HG03571 (cell line): ENCODE data around the gene MMP13.
A peak's percentile ranks its signal among the peaks of the same experiment; 100 is the strongest.
"Not testable (repeated sequence)": the region's sequence is repeated elsewhere in the genome, so short reads cannot be mapped to it uniquely, and the experiment has no call there.

ENCODE experiments used
- ATAC-seq: cut with Tn5 transposase; IDR thresholded peaks from one replicate; pipeline ENCODE4 v1.9.1; 2021; ENCODE audit not compliant: unreplicated experiment

Gene MMP13

GRCh38 chr11:102955624-102956023 is at the start of gene MMP13:
TSS of gene MMP13 (minus strand) at chr11:102955732. CDS start at chr11:102955705, 27 bp downstream.
- ATAC-seq = no peak

- ATAC-seq = not testable (repeated sequence)
Observed at GRCh38 chr11:103004234-103004633, 48.7 kb upstream of the MMP13 start.

DNA sequence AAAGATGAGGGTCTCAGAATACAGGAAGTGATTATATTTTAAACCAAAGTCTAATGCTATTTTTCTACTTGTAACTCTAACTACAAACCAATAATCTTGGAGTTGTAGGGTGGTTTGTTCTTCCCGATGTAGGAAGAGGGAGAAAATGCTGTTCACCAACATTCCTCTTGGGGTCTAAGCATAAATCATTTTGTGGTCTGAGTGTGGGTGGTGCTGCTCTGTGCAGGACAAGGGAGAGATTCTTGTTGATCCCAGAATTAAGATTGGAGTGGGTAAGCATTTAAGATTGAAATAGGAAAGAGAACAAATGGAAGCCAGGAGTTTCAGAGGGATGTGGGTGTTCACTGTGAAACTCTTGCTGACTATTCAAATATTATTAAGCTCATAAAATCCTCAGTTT is 38.6 kb upstream of the MMP13 start:
- ATAC-seq = no peak

- no peak for ATAC-seq
Observed at GRCh38 chr11:102991776-102992175, 36.2 kb upstream of the MMP13 start.

DNA sequence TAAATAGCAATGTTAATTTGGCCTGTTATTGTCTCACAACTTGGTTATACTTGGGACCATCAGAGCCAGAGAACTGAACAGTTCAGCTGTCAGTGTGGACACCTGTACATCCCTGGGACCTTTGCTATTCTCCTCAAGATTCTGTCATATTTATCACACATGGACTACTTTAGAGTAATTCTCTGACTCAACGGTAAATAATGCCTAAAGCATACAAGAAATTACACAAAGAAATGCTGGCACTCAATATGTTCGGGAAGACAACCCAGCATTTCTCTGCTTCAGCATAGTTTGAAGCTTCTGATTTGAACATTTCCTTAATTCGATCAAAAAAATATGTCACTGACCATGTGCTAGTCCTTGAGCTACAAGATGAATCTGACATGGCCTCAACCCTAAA is 34.6 kb upstream of the MMP13 start:
- no peak for ATAC-seq

DNA sequence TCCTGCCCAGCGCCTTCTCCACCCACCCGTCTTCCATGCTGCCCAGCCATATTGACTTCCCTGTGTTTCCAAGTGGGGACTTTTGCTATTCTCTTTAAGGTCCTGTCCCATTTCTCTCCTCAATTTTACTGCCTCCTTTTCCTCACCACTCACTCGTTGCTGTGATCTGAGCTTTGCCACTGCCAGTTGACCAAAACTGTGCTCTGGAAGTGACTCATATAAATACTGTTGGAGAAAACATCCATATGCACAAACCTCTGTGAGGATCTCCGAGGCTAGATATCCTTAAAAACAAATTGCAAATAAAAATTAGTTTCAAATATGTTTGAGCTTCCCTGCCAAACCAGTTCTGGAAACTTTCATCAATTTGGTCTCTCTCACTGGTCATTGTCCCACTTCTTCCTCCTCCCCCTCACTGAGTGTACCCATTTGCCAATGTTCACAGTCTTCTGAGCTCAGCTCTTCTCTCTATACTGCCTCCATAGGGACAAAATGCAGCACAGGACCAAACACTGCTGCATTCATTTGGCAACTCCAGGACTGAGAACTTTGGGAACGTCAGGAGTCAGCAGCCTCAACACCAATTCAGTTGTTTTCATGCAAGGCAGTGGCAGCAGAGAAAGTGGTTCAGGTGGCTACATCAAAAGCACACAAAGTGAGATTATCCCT is 34.0 kb upstream of the MMP13 start:
- ATAC-seq = no peak

GRCh38 chr11:102986815-102987214 is 31.3 kb upstream of the MMP13 start:
- no peak for ATAC-seq

GRCh38 chr11:102985850-102986249 is 30.3 kb upstream of the MMP13 start:
- no peak for ATAC-seq

- no peak for ATAC-seq
Observed at GRCh38 chr11:102983486-102983885, 28.0 kb upstream of the MMP13 start.

GRCh38 chr11:102981324-102981910 is 25.9 kb upstream of the MMP13 start:
- no peak for ATAC-seq

DNA sequence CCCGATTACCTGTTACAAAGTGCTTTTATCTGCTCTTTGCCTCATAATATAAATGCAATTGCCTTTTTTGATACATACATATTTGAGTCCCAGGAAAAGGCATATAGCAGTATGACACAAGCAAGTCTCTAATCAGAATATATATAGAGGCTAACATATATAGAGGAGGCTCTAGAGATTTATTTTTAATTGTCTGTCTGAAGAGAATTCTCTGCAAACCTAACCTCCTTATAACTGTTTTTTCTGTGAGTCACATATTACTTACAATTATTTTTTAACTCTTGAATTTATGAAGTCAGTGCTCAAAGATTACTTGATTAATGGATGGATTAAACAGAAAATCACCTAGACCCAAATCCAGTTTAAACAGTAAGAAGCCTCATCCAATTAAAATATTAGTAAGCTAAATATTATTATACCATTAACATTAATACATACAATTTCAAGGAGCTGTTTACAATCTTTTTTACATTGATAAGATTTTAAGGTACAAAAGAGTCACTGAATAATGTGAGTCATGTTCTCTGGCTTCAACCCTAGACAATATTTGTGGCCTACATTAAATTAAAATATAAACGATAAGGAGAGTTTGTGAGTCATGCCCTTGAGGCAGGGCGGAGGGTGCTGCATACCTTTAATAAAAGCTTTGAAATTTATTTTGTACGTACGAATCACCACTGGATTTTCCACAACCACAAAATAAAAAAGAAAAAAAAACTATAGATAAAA is 19.2 kb upstream of the MMP13 start:
- ATAC-seq = no peak

- ATAC-seq = not testable (repeated sequence)
Observed at GRCh38 chr11:102973698-102974097, 18.2 kb upstream of the MMP13 start.

GRCh38 chr11:102972853-102973252 is 17.3 kb upstream of the MMP13 start:
- ATAC-seq = no peak

DNA sequence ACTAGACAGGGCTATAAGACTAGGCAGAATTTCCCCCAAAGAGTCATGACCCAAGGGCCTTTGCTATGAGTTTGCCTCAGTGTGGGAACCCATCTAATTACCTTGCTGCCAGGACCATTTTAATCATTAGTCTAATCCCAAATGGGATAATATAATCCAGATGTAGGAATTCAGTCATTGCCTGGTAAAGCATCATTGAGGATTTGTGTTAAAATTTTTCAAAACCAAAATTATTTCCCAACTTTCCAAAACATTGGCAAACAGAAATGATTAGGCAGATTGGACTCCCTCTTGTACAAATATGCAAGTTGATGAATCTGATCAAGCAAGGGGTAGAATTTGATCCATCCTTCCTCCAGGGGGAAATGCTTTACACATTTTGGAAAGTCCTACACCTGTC is 16.2 kb upstream of the MMP13 start:
- no peak for ATAC-seq

- no peak for ATAC-seq
Observed at GRCh38 chr11:102967497-102967896, 12.0 kb upstream of the MMP13 start.

DNA sequence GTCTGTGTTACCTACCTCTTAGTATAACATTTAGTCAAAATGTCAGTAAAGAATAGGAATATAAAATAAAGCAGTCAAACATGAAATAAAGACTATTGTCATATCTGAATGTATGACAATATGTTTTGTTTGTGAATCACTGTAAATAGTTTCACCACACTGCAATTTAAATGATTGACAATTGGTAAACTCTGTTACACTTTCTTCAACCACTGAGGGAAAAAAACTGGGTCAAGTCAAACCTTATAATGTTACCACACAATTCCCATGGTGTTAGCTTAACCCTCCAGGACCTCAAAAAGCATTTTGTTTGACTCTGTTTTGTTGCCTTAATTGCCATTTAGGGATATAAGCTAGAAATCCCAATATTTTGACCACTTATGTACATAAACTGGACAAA is 10.5 kb upstream of the MMP13 start:
- ATAC-seq = no peak

- ATAC-seq = no peak
Observed at GRCh38 chr11:102964867-102965266, 9.3 kb upstream of the MMP13 start.

GRCh38 chr11:102957953-102958352 is 2.4 kb upstream of the MMP13 start:
- ATAC-seq = no peak

DNA sequence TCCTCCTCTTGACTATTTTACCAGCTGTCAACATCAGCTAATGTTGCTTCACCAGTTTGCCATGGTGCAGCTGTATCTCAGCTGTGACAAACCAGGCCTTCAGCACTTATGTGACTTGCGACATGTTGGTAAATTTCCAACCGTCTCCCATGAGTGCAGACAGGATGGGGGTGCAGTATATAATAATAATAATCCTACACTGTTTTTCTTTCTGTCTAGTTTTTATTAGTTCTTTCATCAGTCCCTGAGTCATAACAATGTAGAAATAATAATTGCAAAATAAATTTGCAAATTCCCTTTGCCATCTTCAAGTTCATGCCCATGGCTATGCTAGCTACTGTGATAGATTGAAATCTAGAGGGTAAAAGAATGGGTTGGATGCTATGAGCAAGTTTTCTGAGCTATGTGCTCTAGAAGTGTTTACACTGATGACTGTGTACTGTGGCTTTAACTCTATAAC is 4.9 kb downstream of the MMP13 start:
- ATAC-seq = no peak

DNA sequence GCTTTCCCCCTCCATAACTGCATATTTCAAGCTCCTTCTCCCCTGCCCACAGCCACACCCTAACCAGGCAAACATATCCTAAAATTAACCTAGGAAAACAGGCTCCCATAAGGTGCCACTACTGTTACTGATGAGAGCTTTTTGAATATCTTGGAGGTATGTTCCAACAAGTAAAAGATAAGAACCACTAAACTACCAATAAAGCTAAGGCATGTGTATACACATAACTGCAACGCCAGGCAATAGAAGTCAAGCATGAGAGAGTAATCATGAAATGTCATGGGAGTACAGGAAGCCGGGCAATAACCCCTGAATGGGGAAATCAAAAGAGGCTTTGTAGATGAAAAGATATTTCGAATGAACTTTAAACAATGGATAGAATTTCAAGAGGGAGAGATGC is 9.3 kb downstream of the MMP13 start:
- no peak for ATAC-seq

- ATAC-seq = peak; percentile 73
Observed at GRCh38 chr11:102940714-102941588, 14.6 kb downstream of the MMP13 start.
